SH-SY5Y (cell line): Measurements from ENCODE around the gene C10orf95.

Experiments
- GATA2 ChIP-seq: IDR thresholded peaks from 2 replicates; pipeline ENCODE4 v1.6.1; 2011; ENCODE audit warnings: mild to moderate bottlenecking, low read depth, low read length
- GATA3 ChIP-seq: IDR thresholded peaks from 2 replicates; pipeline ENCODE4 v1.6.1; 2011; ENCODE audit warnings: low read depth, mild to moderate bottlenecking, low read length, moderate library complexity

DNA sequence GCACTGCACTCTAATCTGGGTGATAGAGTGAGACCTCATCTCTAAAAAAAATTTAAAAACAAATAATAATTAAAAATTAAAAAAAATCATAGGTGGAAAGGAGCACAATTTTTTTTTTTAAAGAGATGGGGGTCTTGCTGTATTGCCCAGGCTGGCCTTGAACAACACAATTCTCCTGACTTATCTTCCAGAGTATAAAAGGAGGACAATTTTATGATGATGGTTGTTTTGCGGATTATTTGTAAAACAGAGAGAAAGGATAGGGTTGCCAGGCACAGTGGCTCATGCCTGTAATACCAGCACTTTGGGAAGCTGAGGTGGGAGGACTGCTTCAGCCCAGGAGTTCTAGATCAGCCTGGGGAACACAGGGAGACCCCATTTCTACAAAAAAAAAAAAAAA, 46.2 kb upstream of the C10orf95 start:
- TF ChIP-seq GATA3: no peak
- no peak for TF ChIP-seq GATA2
